ENCODE results near the gene PDCL2.

PDCL2 gene

GRCh38 chr4:55538531-55538930, 53.5 kb downstream of the PDCL2 start:
- no peak for TF ChIP-seq CTCF (IDR thresholded peaks at IDR 0.05; ENCODE audit: extremely low read depth, missing control alignments)
- DNase-seq (ENCODE audit: low spot score), result no peak

- no peak for TF ChIP-seq CTCF (IDR thresholded peaks at IDR 0.05; ENCODE audit: extremely low read depth, missing control alignments)
- DNase-seq (ENCODE audit: low spot score), result no peak
These were observed 57.7 kb downstream of the PDCL2 start for GRCh38 chr4:55534306-55534705.

- no peak for DNase-seq (ENCODE audit: low spot score)
- TF ChIP-seq CTCF (IDR thresholded peaks at IDR 0.05; ENCODE audit: extremely low read depth, missing control alignments), result no peak
These were observed 61.4 kb downstream of the PDCL2 start for GRCh38 chr4:55530691-55531090.

- no peak for TF ChIP-seq CTCF (IDR thresholded peaks at IDR 0.05; ENCODE audit: extremely low read depth, missing control alignments)
- no peak for DNase-seq (ENCODE audit: low spot score)
These were observed 61.9 kb downstream of the PDCL2 start for GRCh38 chr4:55530167-55530566.

- no peak for TF ChIP-seq CTCF (IDR thresholded peaks at IDR 0.05; ENCODE audit: extremely low read depth, missing control alignments)
- DNase-seq (ENCODE audit: low spot score), result no peak
These were observed 63.6 kb downstream of the PDCL2 start for GRCh38 chr4:55528491-55528890.

GRCh38 chr4:55524844-55525571, 67.0 kb downstream of the PDCL2 start:
- no peak for TF ChIP-seq CTCF (IDR thresholded peaks at IDR 0.05; ENCODE audit: extremely low read depth, missing control alignments)

GRCh38 chr4:55518442-55518841, 73.6 kb downstream of the PDCL2 start:
- TF ChIP-seq CTCF (IDR thresholded peaks at IDR 0.05; ENCODE audit: extremely low read depth, missing control alignments), result no peak
- no peak for DNase-seq (ENCODE audit: low spot score)

More at GRCh38 chr4:55524844-55525571, 67.0 kb downstream of the PDCL2 start:
- DNase-seq (ENCODE audit: low spot score), result no peak
